ENCODE data around the gene ARHGAP33. TPM values are rescaled to one million over a fixed set of nuclear protein-coding genes. Genes with fewer than 3 reads are reported as not detected.
A peak's percentile ranks its signal among the peaks of the same experiment; 100 is the strongest.

ARHGAP33 gene
- polyA plus RNA-seq, 1 donor (not counting 4 experiments of a cell fraction or from before 2014, with no cell fraction given) = 0.49 TPM

- TF ChIP-seq EZH2 (IDR thresholded peaks at IDR 0.05; ENCODE audit: low read length) (no peak), CTCF (optimal IDR thresholded peaks at IDR 0.05 in 1 of 3, IDR thresholded peaks at IDR 0.05 in 1 of 3, conservative IDR thresholded peaks at IDR 0.05 in 1 of 3; ENCODE audit: extremely low read depth in 1 of 3, insufficient read depth in 2 of 3, low read length in 3 of 3) (peak in 2 of 3 experiments; percentile 0 to 8)
- peaks cover 3% of the 10 kb centered on the region for H4K20me1 ChIP-seq (ENCODE audit: control insufficient read depth, extremely low read depth, insufficient read depth, low read length)
- peak overlapping the region; percentile 98 for H3K4me2 ChIP-seq (ENCODE audit: control insufficient read depth, extremely low read depth, insufficient read depth, low read depth, low read length)
- H3K9ac ChIP-seq (ENCODE audit: control insufficient read depth, extremely low read depth, insufficient read depth, low read length) = peak overlapping the region; percentile 61
- H3K9me1 ChIP-seq (ENCODE audit: control insufficient read depth, extremely low read depth, insufficient read depth, low read length) = no peaks in the 10 kb centered on the region
- peaks cover 16% of the 10 kb centered on the region for H3K4me1 ChIP-seq (ENCODE audit: control insufficient read depth, extremely low read depth, insufficient read depth, low read length)
- no peaks in the 10 kb centered on the region for H3K27me3 ChIP-seq (ENCODE audit: control insufficient read depth, extremely low read depth, insufficient read depth, low read length)
- H3K4me3 ChIP-seq (ENCODE audit: control insufficient read depth in 2 of 3, extremely low read depth in 1 of 3, insufficient read depth in 2 of 3, low read depth in 1 of 3, low read length in 3 of 3) = peak overlapping the region; percentile 44 to 84 (median 79)
- H3K27ac ChIP-seq (ENCODE audit: control insufficient read depth, insufficient read depth, low read length) = peak overlapping the region; percentile 8
- peaks cover 24 to 26% of the 10 kb centered on the region in 2 experiments for H3K36me3 ChIP-seq (ENCODE audit: control insufficient read depth in 2 of 2, extremely low read depth in 1 of 2, insufficient read depth in 2 of 2, low read length in 2 of 2)
- DNase-seq (ENCODE audit: low read depth, low spot score) = no peak
- peak overlapping the region; percentile 95 for H2AFZ ChIP-seq (ENCODE audit: control insufficient read depth, low read length)
- peaks cover 9% of the 10 kb centered on the region for H3K79me2 ChIP-seq (ENCODE audit: control insufficient read depth, insufficient read depth, low read length)
- dilution Hi-C loops (cut with MboI; ENCODE audit: extremely low pct_ligation_motif_present, low sequenced_read_pairs) = no loop called here
- FAIRE-seq = no peak
- no peaks in the 10 kb centered on the region for H3K9me3 ChIP-seq (ENCODE audit: control insufficient read depth, low read depth, low read length)
Measured at GRCh38 chr19:35741203-35741515, 34.2 kb upstream of the ARHGAP33 start.

- dilution Hi-C loops (cut with MboI; ENCODE audit: extremely low pct_ligation_motif_present, low sequenced_read_pairs) = no loop called here
- Histone ChIP-seq H3K4me3 (ENCODE audit: control insufficient read depth in 2 of 3, extremely low read depth in 1 of 3, insufficient read depth in 2 of 3, low read depth in 1 of 3, low read length in 3 of 3) (no peak within 1 kb of the TSS), H3K9me3 (ENCODE audit: control insufficient read depth, low read depth, low read length) (no peaks in the 10 kb centered on the region), H2AFZ (ENCODE audit: control insufficient read depth, low read length) (no peak within 1 kb of the TSS), H3K36me3 (ENCODE audit: control insufficient read depth in 2 of 2, extremely low read depth in 1 of 2, insufficient read depth in 2 of 2, low read length in 2 of 2) (peaks cover 17% of the 10 kb centered on the region in 2 experiments), H3K9me1 (ENCODE audit: control insufficient read depth, extremely low read depth, insufficient read depth, low read length) (no peaks in the 10 kb centered on the region), H3K4me2 (ENCODE audit: control insufficient read depth, extremely low read depth, insufficient read depth, low read depth, low read length) (no peak within 1 kb of the TSS), H3K27me3 (ENCODE audit: control insufficient read depth, extremely low read depth, insufficient read depth, low read length) (no peaks in the 10 kb centered on the region), H3K79me2 (ENCODE audit: control insufficient read depth, insufficient read depth, low read length) (peaks cover 13% of the 10 kb centered on the region), H3K4me1 (ENCODE audit: control insufficient read depth, extremely low read depth, insufficient read depth, low read length) (peaks cover 23% of the 10 kb centered on the region), H3K9ac (ENCODE audit: control insufficient read depth, extremely low read depth, insufficient read depth, low read length) (no peak within 1 kb of the TSS), H4K20me1 (ENCODE audit: control insufficient read depth, extremely low read depth, insufficient read depth, low read length) (no peaks in the 10 kb centered on the region), H3K27ac (ENCODE audit: control insufficient read depth, insufficient read depth, low read length) (no peak within 1 kb of the TSS)
- FAIRE-seq (no peak), DNase-seq (ENCODE audit: low read depth, low spot score) (no peak)
- TF ChIP-seq EZH2 (IDR thresholded peaks at IDR 0.05; ENCODE audit: low read length) (no peak), CTCF (optimal IDR thresholded peaks at IDR 0.05 in 1 of 3, IDR thresholded peaks at IDR 0.05 in 1 of 3, conservative IDR thresholded peaks at IDR 0.05 in 1 of 3; ENCODE audit: extremely low read depth in 1 of 3, insufficient read depth in 2 of 3, low read length in 3 of 3) (no peak)
Measured at GRCh38 chr19:35742121-35742724, 33.1 kb upstream of the ARHGAP33 start, which contains the start of gene IGFLR1. IGFLR1 (minus strand) TSS chr19:35742452; CDS start chr19:35741180, 1,272 bp downstream.
